GM21528 (cell line): ENCODE data around the gene PDE1C.
"Not testable (repeated sequence)": the region's sequence is repeated elsewhere in the genome, so short reads cannot be mapped to it uniquely, and the experiment has no call there.

Source experiments
- ATAC-seq: cut with Tn5 transposase; IDR thresholded peaks from one replicate; pipeline ENCODE4 v1.9.1; 2021; ENCODE audit warnings: mild to moderate bottlenecking, moderate library complexity; ENCODE audit not compliant: unreplicated experiment, low FRiP score

The PDE1C gene

GRCh38 chr7:32076802-32077201 is 6.6 kb upstream of the PDE1C start:
- ATAC-seq = not testable (repeated sequence)

GRCh38 chr7:32075612-32076011 is 5.4 kb upstream of the PDE1C start:
- ATAC-seq = no peak

- ATAC-seq = no peak
Measured at GRCh38 chr7:32074787-32075585, 4.8 kb upstream of the PDE1C start.

- ATAC-seq = no peak
Measured at GRCh38 chr7:32073533-32073932, 3.3 kb upstream of the PDE1C start.

- ATAC-seq = no peak
Measured at GRCh38 chr7:32072397-32072796, 2.2 kb upstream of the PDE1C start.

- ATAC-seq = no peak
Measured at GRCh38 chr7:32071466-32072091, 1.4 kb upstream of the PDE1C start.

- ATAC-seq = no peak
Measured at GRCh38 chr7:32070051-32070405, 179 bp downstream of the PDE1C start.

- no peak for ATAC-seq
Measured at GRCh38 chr7:32069116-32069650, 1.0 kb downstream of the PDE1C start.

GRCh38 chr7:32068411-32069101 is 1.7 kb downstream of the PDE1C start:
- ATAC-seq = no peak

- no peak for ATAC-seq
Measured at GRCh38 chr7:32066441-32066840, 3.8 kb downstream of the PDE1C start.

- no peak for ATAC-seq
Measured at GRCh38 chr7:32063614-32064013, 6.6 kb downstream of the PDE1C start.

GRCh38 chr7:32062150-32062549 is 8.1 kb downstream of the PDE1C start:
- no peak for ATAC-seq

GRCh38 chr7:32061346-32061745 is 8.9 kb downstream of the PDE1C start:
- ATAC-seq = no peak

GRCh38 chr7:32059289-32060011 is 10.8 kb downstream of the PDE1C start:
- no peak for ATAC-seq

- ATAC-seq = no peak
Measured at GRCh38 chr7:32058002-32058401, 12.2 kb downstream of the PDE1C start.

GRCh38 chr7:32056767-32057166 is 13.4 kb downstream of the PDE1C start:
- ATAC-seq = no peak

- no peak for ATAC-seq
Measured at GRCh38 chr7:32053204-32053603, 17.0 kb downstream of the PDE1C start.

- ATAC-seq = no peak
Measured at GRCh38 chr7:32051128-32051527, 19.1 kb downstream of the PDE1C start.

- no peak for ATAC-seq
Measured at GRCh38 chr7:32049599-32049998, 20.6 kb downstream of the PDE1C start.

GRCh38 chr7:32048970-32049491 is 21.2 kb downstream of the PDE1C start:
- ATAC-seq = no peak
